GM12892 (cell line): ENCODE data around the gene DYNC2H1.

Experiments
- POLR2AphosphoS5 ChIP-seq: IDR thresholded peaks from 2 replicates; pipeline ENCODE4 v1.6.1; 2011; ENCODE audit warnings: low read depth, low read length, control low read depth
- TAF1 ChIP-seq: IDR thresholded peaks from 2 replicates; pipeline ENCODE4 v1.6.1; 2011; ENCODE audit warnings: low read depth, mild to moderate bottlenecking, control low read depth, low read length, borderline replicate concordance

DNA sequence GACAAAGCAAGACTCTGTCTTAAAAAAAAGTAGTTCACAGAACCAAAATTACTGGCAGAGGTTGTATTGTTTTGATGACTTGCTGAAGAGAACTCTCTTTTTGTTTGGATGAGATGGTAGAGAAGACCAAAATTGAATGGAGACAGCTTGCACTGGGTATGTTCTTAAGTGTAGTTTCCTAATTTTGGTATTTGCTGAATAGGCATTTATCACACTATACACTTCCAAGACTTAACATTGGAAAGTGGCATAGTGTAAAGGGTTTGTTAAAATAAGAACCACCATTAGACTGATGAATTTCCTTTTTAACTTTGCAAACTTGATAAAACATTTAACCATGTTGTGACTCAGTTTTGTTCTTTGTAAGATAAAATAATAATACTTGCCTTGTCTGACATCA, 11.9 kb upstream of the DYNC2H1 start:
- TF ChIP-seq POLR2AphosphoS5 (no peak), TAF1 (no peak)
